ENCODE measurements around the gene SERP2.
A peak's percentile ranks its signal among the peaks of the same experiment; 100 is the strongest.

The SERP2 gene

GRCh38 chr13:44432650-44433049 is 59.0 kb downstream of the SERP2 start:
- Histone ChIP-seq H3K4me3 (replicated peaks; ENCODE audit: low read depth, low read length) (no peak overlapping the region), H3K36me3 (ENCODE audit: control insufficient read depth, insufficient read depth, low read length) (no peaks in the 10 kb centered on the region), H3K27me3 (replicated peaks; ENCODE audit: control insufficient read depth, insufficient read depth, low read length) (no peaks in the 10 kb centered on the region; the same call in none of the 2 replicates)
- TF ChIP-seq, protein P1, sequence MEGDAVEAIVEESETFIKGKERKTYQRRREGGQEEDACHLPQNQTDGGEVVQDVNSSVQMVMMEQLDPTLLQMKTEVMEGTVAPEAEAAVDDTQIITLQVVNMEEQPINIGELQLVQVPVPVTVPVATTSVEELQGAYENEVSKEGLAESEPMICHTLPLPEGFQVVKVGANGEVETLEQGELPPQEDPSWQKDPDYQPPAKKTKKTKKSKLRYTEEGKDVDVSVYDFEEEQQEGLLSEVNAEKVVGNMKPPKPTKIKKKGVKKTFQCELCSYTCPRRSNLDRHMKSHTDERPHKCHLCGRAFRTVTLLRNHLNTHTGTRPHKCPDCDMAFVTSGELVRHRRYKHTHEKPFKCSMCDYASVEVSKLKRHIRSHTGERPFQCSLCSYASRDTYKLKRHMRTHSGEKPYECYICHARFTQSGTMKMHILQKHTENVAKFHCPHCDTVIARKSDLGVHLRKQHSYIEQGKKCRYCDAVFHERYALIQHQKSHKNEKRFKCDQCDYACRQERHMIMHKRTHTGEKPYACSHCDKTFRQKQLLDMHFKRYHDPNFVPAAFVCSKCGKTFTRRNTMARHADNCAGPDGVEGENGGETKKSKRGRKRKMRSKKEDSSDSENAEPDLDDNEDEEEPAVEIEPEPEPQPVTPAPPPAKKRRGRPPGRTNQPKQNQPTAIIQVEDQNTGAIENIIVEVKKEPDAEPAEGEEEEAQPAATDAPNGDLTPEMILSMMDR (IDR thresholded peaks at IDR 0.05; ENCODE audit: insufficient read depth, low read length, poor library complexity, severe bottlenecking): no peak
- no peak for DNase-seq (ENCODE audit: extremely low read depth, insufficient read length)

- Histone ChIP-seq H3K4me3 (replicated peaks; ENCODE audit: low read depth, low read length) (no peak overlapping the region), H3K27me3 (replicated peaks; ENCODE audit: control insufficient read depth, insufficient read depth, low read length) (no peaks in the 10 kb centered on the region; the same call in none of the 2 replicates), H3K36me3 (ENCODE audit: control insufficient read depth, insufficient read depth, low read length) (no peaks in the 10 kb centered on the region)
- TF ChIP-seq, protein P1 (IDR thresholded peaks at IDR 0.05; ENCODE audit: insufficient read depth, low read length, poor library complexity, severe bottlenecking): no peak
- no peak for DNase-seq (ENCODE audit: extremely low read depth, insufficient read length)
These were observed 60.5 kb downstream of the SERP2 start for GRCh38 chr13:44433863-44434765.

GRCh38 chr13:44434766-44435141 is 61.1 kb downstream of the SERP2 start:
- no peak for DNase-seq (ENCODE audit: extremely low read depth, insufficient read length)
- no peaks in the 10 kb centered on the region for H3K36me3 ChIP-seq (ENCODE audit: control insufficient read depth, insufficient read depth, low read length)
- TF ChIP-seq, protein P1 (IDR thresholded peaks at IDR 0.05; ENCODE audit: insufficient read depth, low read length, poor library complexity, severe bottlenecking): no peak
- H3K4me3 ChIP-seq (replicated peaks; ENCODE audit: low read depth, low read length): peak overlapping the region; percentile 36
- no peaks in the 10 kb centered on the region; the same call in none of the 2 replicates for H3K27me3 ChIP-seq (replicated peaks; ENCODE audit: control insufficient read depth, insufficient read depth, low read length)

GRCh38 chr13:44435142-44435918 is 61.7 kb downstream of the SERP2 start:
- Histone ChIP-seq H3K4me3 (replicated peaks; ENCODE audit: low read depth, low read length) (peak overlapping the region; percentile 36), H3K36me3 (ENCODE audit: control insufficient read depth, insufficient read depth, low read length) (no peaks in the 10 kb centered on the region), H3K27me3 (replicated peaks; ENCODE audit: control insufficient read depth, insufficient read depth, low read length) (no peaks in the 10 kb centered on the region; the same call in 1 of the 2 replicates)
- peak; percentile 77 for DNase-seq (ENCODE audit: extremely low read depth, insufficient read length)
- TF ChIP-seq, protein P1 (IDR thresholded peaks at IDR 0.05; ENCODE audit: insufficient read depth, low read length, poor library complexity, severe bottlenecking): no peak

DNA sequence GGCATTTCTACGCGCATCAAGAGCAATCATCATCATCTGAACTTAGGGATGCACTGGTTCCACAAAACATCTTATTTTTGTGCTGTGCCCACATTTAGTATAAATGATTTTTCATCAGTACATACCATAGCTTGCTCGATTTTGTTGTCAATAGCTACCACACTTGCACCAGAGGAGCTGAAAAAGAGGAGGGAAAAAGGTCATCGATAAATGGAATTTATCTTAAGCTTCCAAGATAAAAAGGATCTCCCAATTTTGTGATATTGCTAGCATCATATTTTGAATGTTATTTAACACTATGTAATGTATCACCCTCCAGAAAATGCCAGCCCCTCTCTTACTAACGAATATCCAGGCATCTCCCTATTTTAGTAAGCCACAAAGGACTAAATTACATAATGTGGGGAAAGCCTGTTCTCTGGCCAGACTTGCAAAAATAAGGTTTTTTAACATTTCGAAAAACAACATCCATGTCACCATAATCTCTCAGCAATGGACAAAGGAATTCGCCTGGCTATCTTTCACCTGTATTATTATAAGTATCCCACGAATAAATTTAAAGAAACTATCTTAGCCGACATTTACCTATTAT is 62.4 kb downstream of the SERP2 start:
- DNase-seq (ENCODE audit: extremely low read depth, insufficient read length): no peak
- Histone ChIP-seq H3K27me3 (replicated peaks; ENCODE audit: control insufficient read depth, insufficient read depth, low read length) (no peaks in the 10 kb centered on the region; the same call in 1 of the 2 replicates), H3K36me3 (ENCODE audit: control insufficient read depth, insufficient read depth, low read length) (no peaks in the 10 kb centered on the region), H3K4me3 (replicated peaks; ENCODE audit: low read depth, low read length) (peak overlapping the region; percentile 55)
- TF ChIP-seq, protein P1 (IDR thresholded peaks at IDR 0.05; ENCODE audit: insufficient read depth, low read length, poor library complexity, severe bottlenecking): peak; percentile 1
